IMR-90 (cell line): ENCODE results near the gene RANBP2. TPM values are rescaled to one million over a fixed set of nuclear protein-coding genes. Genes with fewer than 3 reads are reported as not detected.

ENCODE experiments used
- ATAC-seq: fragments of 200-7000 bp; cut with Tn5 transposase; 2 replicates; pipeline ENCODE4 v1.9.1; 2020; ENCODE audit warnings: low read depth, mild to moderate bottlenecking, moderate library complexity
- BruUV-seq: library from RNA; stranded (reverse); fragments of 400-500 nt; replicated peaks from 2 replicates; lab custom pipeline; 2021; lab: Mats Ljungman, UMichigan
- CTCF ChIA-PET: fragments of 300-600 bp; formaldehyde crosslinking; extraction: SDS; loops from one replicate; lab custom pipeline; 2021; ENCODE audit warnings: antibody characterized with exemption; lab: Yijun Ruan, JAX
- POLR2A ChIA-PET: fragments of 300-600 bp; sonication (Branson Sonifier 250); formaldehyde crosslinking; loops from one replicate; lab custom pipeline; 2022; ENCODE audit warnings: antibody characterized with exemption; ENCODE audit not compliant: unreplicated experiment; lab: Charles Lee
- DNase-seq: peaks from one replicate; pipeline ENCODE4 v3.0.0; 2013
- H2AFZ ChIP-seq: replicated peaks from 2 replicates; pipeline ENCODE3; 2013; ENCODE audit warnings: low read length, mild to moderate bottlenecking; ENCODE audit not compliant: poor library complexity
- H2AK5ac ChIP-seq: 2 replicates; pipeline ENCODE4 v1.6.1; 2013; ENCODE audit warnings: low read depth, low read length, inconsistent platforms
- H2AK9ac ChIP-seq: replicated peaks from 2 replicates; pipeline ENCODE3; 2013; ENCODE audit warnings: mild to moderate bottlenecking, low read depth, low read length, moderate library complexity; ENCODE audit not compliant: poor library complexity
- H2BK120ac ChIP-seq: 2 replicates; pipeline ENCODE4 v1.6.1; 2013; ENCODE audit warnings: low read depth, low read length, inconsistent platforms
- H2BK15ac ChIP-seq: 3 replicates; pipeline ENCODE4 v1.6.1; 2013; ENCODE audit warnings: low read depth, low read length, inconsistent platforms
- H2BK20ac ChIP-seq: 2 replicates; pipeline ENCODE4 v1.6.1; 2013; ENCODE audit warnings: low read depth, mild to moderate bottlenecking, inconsistent platforms, low read length, moderate library complexity
- H2BK5ac ChIP-seq: 2 replicates; pipeline ENCODE4 v1.6.1; 2013; ENCODE audit warnings: mild to moderate bottlenecking, low read depth, low read length, inconsistent platforms; ENCODE audit not compliant: poor library complexity, severe bottlenecking
- H3K14ac ChIP-seq: replicated peaks from 2 replicates; pipeline ENCODE4 v1.6.1; 2013; ENCODE audit warnings: low read depth, low read length, inconsistent platforms
- H3K18ac ChIP-seq: 2 replicates; pipeline ENCODE4 v1.6.1; 2013; ENCODE audit warnings: low read depth, low read length, control low read depth
- H3K23ac ChIP-seq: 2 replicates; pipeline ENCODE4 v1.6.1; 2013; ENCODE audit warnings: low read depth, low read length, inconsistent platforms
- H3K27ac ChIP-seq: 2 replicates; pipeline ENCODE4 v1.5.1; 2013; ENCODE audit warnings: mild to moderate bottlenecking, control low read depth, low read length; ENCODE audit not compliant: insufficient read depth
- H3K27me3 ChIP-seq: 2 replicates; pipeline ENCODE4 v1.6.1; 2013; ENCODE audit warnings: low read length; ENCODE audit not compliant: control insufficient read depth, insufficient read depth
- H3K36me3 ChIP-seq: 2 replicates; pipeline ENCODE4 v1.6.1; 2013; ENCODE audit warnings: low read length, mixed read lengths; ENCODE audit not compliant: control insufficient read depth, insufficient read depth
- H3K4ac ChIP-seq: 2 replicates; pipeline ENCODE4 v1.6.1; 2013; ENCODE audit warnings: low read depth, low read length, inconsistent platforms
- H3K4me1 ChIP-seq: 2 replicates; pipeline ENCODE4 v1.6.1; 2013; ENCODE audit warnings: low read length, mixed read lengths; ENCODE audit not compliant: control insufficient read depth, insufficient read depth
- H3K4me2 ChIP-seq: 2 replicates; pipeline ENCODE4 v1.6.1; 2013; ENCODE audit warnings: low read depth, mild to moderate bottlenecking, control low read depth, low read length, moderate library complexity
- H3K4me3 ChIP-seq: 2 replicates; pipeline ENCODE4 v1.5.1; 2013; ENCODE audit warnings: low read depth, mild to moderate bottlenecking, control low read depth, low read length, moderate library complexity; ENCODE audit not compliant: insufficient read depth
- H3K56ac ChIP-seq: 2 replicates; pipeline ENCODE4 v1.6.1; 2013; ENCODE audit warnings: low read length, inconsistent platforms; ENCODE audit not compliant: insufficient read depth; ENCODE audit errors: extremely low read depth
- H3K79me1 ChIP-seq, 2 experiments: 2 replicates each; pipeline ENCODE4 v1.6.1; 2013; ENCODE audit warnings: low read length in 2 of 2, inconsistent platforms in 1 of 2, low read depth in 1 of 2
- H3K9ac ChIP-seq: 2 replicates; pipeline ENCODE4 v1.6.1; 2013; ENCODE audit warnings: low read depth, low read length, control low read depth
- H3K9me1 ChIP-seq: 2 replicates; pipeline ENCODE4 v1.6.1; 2013; ENCODE audit warnings: low read length, inconsistent platforms; ENCODE audit not compliant: insufficient read depth
- H3K9me3 ChIP-seq: 2 replicates; pipeline ENCODE4 v1.6.1; 2013; ENCODE audit warnings: low read length; ENCODE audit not compliant: control insufficient read depth, insufficient read depth
- H4K20me1 ChIP-seq: 2 replicates; pipeline ENCODE4 v1.6.1; 2013; ENCODE audit warnings: low read length, inconsistent platforms; ENCODE audit not compliant: insufficient read depth
- H4K5ac ChIP-seq: 2 replicates; pipeline ENCODE4 v1.6.1; 2013; ENCODE audit warnings: mild to moderate bottlenecking, low read depth, low read length, control low read depth
- H4K8ac ChIP-seq, 2 experiments: 2 replicates each; pipeline ENCODE4 v1.6.1; 2013; ENCODE audit warnings: low read depth in 2 of 2, low read length in 2 of 2, control low read depth in 1 of 2, inconsistent platforms in 1 of 2
- H4K91ac ChIP-seq: 2 replicates; pipeline ENCODE4 v1.6.1; 2013; ENCODE audit warnings: low read depth, low read length, inconsistent platforms; ENCODE audit not compliant: insufficient read depth
- BHLHE40 ChIP-seq: fragments of 150-350 bp; IDR thresholded peaks from 2 replicates; pipeline ENCODE4 v1.6.1; 2016; ENCODE audit warnings: mild to moderate bottlenecking, low read depth, low read length
- CEBPB ChIP-seq: IDR thresholded peaks from 2 replicates; pipeline ENCODE4 v1.6.1; 2012; ENCODE audit warnings: low read depth, low read length, improper control_type of control experiment
- CHD1 ChIP-seq: IDR thresholded peaks from 2 replicates; pipeline ENCODE4 v1.6.1; 2012; ENCODE audit warnings: low read depth, low read length, improper control_type of control experiment
- FOS ChIP-seq: fragments of 150-350 bp; IDR thresholded peaks from 2 replicates; pipeline ENCODE4 v1.6.1; 2016; ENCODE audit warnings: low read depth, low read length
- MAFK ChIP-seq: IDR thresholded peaks from 2 replicates; pipeline ENCODE4 v1.6.1; 2012; ENCODE audit warnings: low read depth, low read length, improper control_type of control experiment
- MAZ ChIP-seq: IDR thresholded peaks from 2 replicates; pipeline ENCODE4 v1.6.1; 2012; ENCODE audit warnings: low read depth, mild to moderate bottlenecking, low read length, improper control_type of control experiment, moderate library complexity, borderline replicate concordance
- MXI1 ChIP-seq: IDR thresholded peaks from 2 replicates; pipeline ENCODE4 v1.6.1; 2012; ENCODE audit warnings: low read depth, mild to moderate bottlenecking, low read length, moderate library complexity, borderline replicate concordance
- NFE2L2 ChIP-seq: fragments of 150-350 bp; IDR thresholded peaks from 2 replicates; pipeline ENCODE4 v1.6.1; 2016; ENCODE audit warnings: low read depth, mild to moderate bottlenecking, low read length
- POLR2A ChIP-seq: IDR thresholded peaks from 2 replicates; pipeline ENCODE4 v1.6.1; 2012; ENCODE audit warnings: mild to moderate bottlenecking, low read depth, low read length
- RAD21 ChIP-seq: IDR thresholded peaks from 2 replicates; pipeline ENCODE4 v1.6.1; 2012; ENCODE audit warnings: low read length, improper control_type of control experiment
- RCOR1 ChIP-seq: IDR thresholded peaks from 2 replicates; pipeline ENCODE4 v1.6.1; 2012; ENCODE audit warnings: mild to moderate bottlenecking, low read length, improper control_type of control experiment; ENCODE audit not compliant: insufficient replicate concordance
- RFX5 ChIP-seq: IDR thresholded peaks from 2 replicates; pipeline ENCODE4 v1.8.0; 2012; ENCODE audit warnings: low read depth, mild to moderate bottlenecking, low read length, moderate library complexity
- SMC3 ChIP-seq: fragments of 150-350 bp; IDR thresholded peaks from 2 replicates; pipeline ENCODE4 v1.6.1; 2016; ENCODE audit warnings: low read depth, mild to moderate bottlenecking, antibody characterized with exemption, low read length, moderate library complexity
- WGBS, 2 experiments: methylation state at CpG; one replicate each; pipeline versions ENCODE4 v1.1.5 to v1.1.7; 2013; ENCODE audit warnings: missing lambda C conversion rate in 2 of 2; ENCODE audit not compliant: insufficient read length in 1 of 2; ENCODE audit errors: extremely low coverage in 2 of 2; 5-methylcytosine and 5-hydroxymethylcytosine counted together
- dilution Hi-C: fragments of 300-500 bp; cut with HindIII; formaldehyde crosslinking; loops from one replicate; pipeline ENCODE4 v1.14.3; 2018; ENCODE audit warnings: low sequenced_read_pairs; ENCODE audit not compliant: unreplicated experiment
- in situ Hi-C: fragments of 300-500 bp; cut with MboI; formaldehyde crosslinking; loops from 3 replicates; pipeline ENCODE4 v1.14.3; 2019; ENCODE audit warnings: low sequenced_read_pairs, inconsistent platforms, mixed read lengths
- intact Hi-C: fragments of 100-400 bp; cut with micrococcal nuclease; formaldehyde crosslinking; loops from 2 replicates; pipeline ENCODE4 v1.10.0; 2022
- polyA plus RNA-seq, 3 experiments: library from polyadenylated mRNA; depleted of rRNA; stranded (reverse); fragments of >200 nt; gene quantifications; 2 replicates each; pipeline ENCODE4 v1.2.3, GENCODE V29; 2012; ENCODE audit warnings: low replicate concordance in 1 of 3
- total RNA-seq: library from RNA; depleted of rRNA; stranded (reverse); fragments of >200 nt; gene quantifications from 2 replicates; pipeline ENCODE4 v1.2.3, GENCODE V29; 2012
- TF ChIP-seq, protein P1 (sequence below): fragments of 150-350 bp; IDR thresholded peaks from 2 replicates; pipeline ENCODE4 v1.6.1; 2016; ENCODE audit warnings: low read depth, mild to moderate bottlenecking, low read length, moderate library complexity, borderline replicate concordance
- TF ChIP-seq, protein P2 (sequence below): conservative IDR thresholded peaks from 2 replicates; pipeline ENCODE4 v1.5.1; 2012; ENCODE audit warnings: mild to moderate bottlenecking, low read depth, low read length, improper control_type of control experiment

The RANBP2 gene
- total and polyA plus RNA-seq, 2 of the 4 experiments (the other 2 are of a cell fraction) = 9.8 to 64.9 TPM

GRCh38 chr2:108829578-108830310 is 110.5 kb downstream of the RANBP2 start:
- no peak overlapping the region for H3K4me2 ChIP-seq
- TF ChIP-seq BHLHE40 (no peak), POLR2A (no peak), MAZ (no peak), RAD21 (no peak), SMC3 (no peak), RCOR1 (no peak), RFX5 (no peak), MXI1 (no peak), CHD1 (no peak), NFE2L2 (no peak), FOS (no peak), MAFK (no peak), CEBPB (no peak)
- TF ChIP-seq, protein P1, sequence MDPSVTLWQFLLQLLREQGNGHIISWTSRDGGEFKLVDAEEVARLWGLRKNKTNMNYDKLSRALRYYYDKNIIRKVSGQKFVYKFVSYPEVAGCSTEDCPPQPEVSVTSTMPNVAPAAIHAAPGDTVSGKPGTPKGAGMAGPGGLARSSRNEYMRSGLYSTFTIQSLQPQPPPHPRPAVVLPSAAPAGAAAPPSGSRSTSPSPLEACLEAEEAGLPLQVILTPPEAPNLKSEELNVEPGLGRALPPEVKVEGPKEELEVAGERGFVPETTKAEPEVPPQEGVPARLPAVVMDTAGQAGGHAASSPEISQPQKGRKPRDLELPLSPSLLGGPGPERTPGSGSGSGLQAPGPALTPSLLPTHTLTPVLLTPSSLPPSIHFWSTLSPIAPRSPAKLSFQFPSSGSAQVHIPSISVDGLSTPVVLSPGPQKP = no peak
- TF ChIP-seq, protein P2, sequence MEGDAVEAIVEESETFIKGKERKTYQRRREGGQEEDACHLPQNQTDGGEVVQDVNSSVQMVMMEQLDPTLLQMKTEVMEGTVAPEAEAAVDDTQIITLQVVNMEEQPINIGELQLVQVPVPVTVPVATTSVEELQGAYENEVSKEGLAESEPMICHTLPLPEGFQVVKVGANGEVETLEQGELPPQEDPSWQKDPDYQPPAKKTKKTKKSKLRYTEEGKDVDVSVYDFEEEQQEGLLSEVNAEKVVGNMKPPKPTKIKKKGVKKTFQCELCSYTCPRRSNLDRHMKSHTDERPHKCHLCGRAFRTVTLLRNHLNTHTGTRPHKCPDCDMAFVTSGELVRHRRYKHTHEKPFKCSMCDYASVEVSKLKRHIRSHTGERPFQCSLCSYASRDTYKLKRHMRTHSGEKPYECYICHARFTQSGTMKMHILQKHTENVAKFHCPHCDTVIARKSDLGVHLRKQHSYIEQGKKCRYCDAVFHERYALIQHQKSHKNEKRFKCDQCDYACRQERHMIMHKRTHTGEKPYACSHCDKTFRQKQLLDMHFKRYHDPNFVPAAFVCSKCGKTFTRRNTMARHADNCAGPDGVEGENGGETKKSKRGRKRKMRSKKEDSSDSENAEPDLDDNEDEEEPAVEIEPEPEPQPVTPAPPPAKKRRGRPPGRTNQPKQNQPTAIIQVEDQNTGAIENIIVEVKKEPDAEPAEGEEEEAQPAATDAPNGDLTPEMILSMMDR = no peak
- H3K14ac ChIP-seq = no peak overlapping the region
- H2AFZ ChIP-seq = no peak overlapping the region
- H3K4me1 ChIP-seq = no peaks in the 10 kb centered on the region
- H3K9ac ChIP-seq = no peak overlapping the region
- H2BK5ac ChIP-seq = no peak overlapping the region
- dilution Hi-C loops (no loop called here), intact Hi-C loops (no loop called here), in situ Hi-C loops (no loop called here)
- H2AK9ac ChIP-seq = no peak overlapping the region
- no peaks in the 10 kb centered on the region for H3K27me3 ChIP-seq
- H3K79me1 ChIP-seq = no peaks in the 10 kb centered on the region
- BruUV-seq = no TSS peak
- no peaks in the 10 kb centered on the region for H3K36me3 ChIP-seq
- H4K91ac ChIP-seq = no peak overlapping the region
- no peak overlapping the region for H3K23ac ChIP-seq
- H3K9me1 ChIP-seq = no peaks in the 10 kb centered on the region
- no peak overlapping the region for H4K5ac ChIP-seq
- H3K4me3 ChIP-seq = no peak overlapping the region
- H2AK5ac ChIP-seq = no peak overlapping the region
- no peak overlapping the region for H3K4ac ChIP-seq
- no peak overlapping the region for H3K56ac ChIP-seq
- ChIA-PET CTCF (interaction anchor here (1.1 kb wide), 1 partner anchor 17 kb away, joined by 3 read pairs; no protein-coding TSS in a partner anchor), POLR2A (no interaction called here)
- no peak for DNase-seq
- H2BK15ac ChIP-seq = no peak overlapping the region
- 100% methylated on average over 1 of the region's 4 CpGs; no CpG with 5 or more reads in 1 of the 2 experiments for WGBS, 2 experiments
- H4K8ac ChIP-seq = no peak overlapping the region
- H3K27ac ChIP-seq = no peak overlapping the region
- ATAC-seq = no peak
- no peak overlapping the region for H3K18ac ChIP-seq
- no peak overlapping the region for H2BK120ac ChIP-seq
- no peaks in the 10 kb centered on the region for H4K20me1 ChIP-seq
- H2BK20ac ChIP-seq = no peak overlapping the region
- no peaks in the 10 kb centered on the region for H3K9me3 ChIP-seq
